Neuronal stem cell (in vitro differentiated cells): ENCODE data around the gene FBXO46.

ENCODE experiments used
- DNase-seq: peaks from one replicate; pipeline ENCODE4 v3.0.0-alpha.2; 2013; ENCODE audit warnings: low spot score
- H2AFZ ChIP-seq: one replicate; pipeline ENCODE4 v1.6.1; 2013; ENCODE audit warnings: mild to moderate bottlenecking, low read length, inconsistent platforms
- H2AK5ac ChIP-seq: 2 replicates; pipeline ENCODE4 v1.6.1; 2013; ENCODE audit warnings: low read depth, mild to moderate bottlenecking, inconsistent platforms, low read length, moderate library complexity, mixed read lengths
- H2BK120ac ChIP-seq: 2 replicates; pipeline ENCODE4 v1.6.1; 2013; ENCODE audit warnings: low read depth, mild to moderate bottlenecking, inconsistent platforms, low read length, moderate library complexity, mixed read lengths
- H2BK12ac ChIP-seq: one replicate; pipeline ENCODE4 v1.6.1; 2013; ENCODE audit warnings: low read length, inconsistent platforms
- H2BK15ac ChIP-seq: 2 replicates; pipeline ENCODE4 v1.6.1; 2013; ENCODE audit warnings: mild to moderate bottlenecking, low read length, inconsistent platforms, mixed read lengths
- H2BK5ac ChIP-seq: one replicate; pipeline ENCODE4 v1.6.1; 2013; ENCODE audit warnings: inconsistent platforms, mild to moderate bottlenecking, low read length, moderate library complexity
- H3K14ac ChIP-seq: one replicate; pipeline ENCODE4 v1.6.1; 2013; ENCODE audit warnings: low read length, inconsistent platforms
- H3K18ac ChIP-seq: 2 replicates; pipeline ENCODE4 v1.6.1; 2013; ENCODE audit warnings: low read length, inconsistent platforms
- H3K23ac ChIP-seq: 2 replicates; pipeline ENCODE4 v1.6.1; 2013; ENCODE audit warnings: low read depth, mild to moderate bottlenecking, mixed read lengths, low read length, inconsistent platforms; ENCODE audit not compliant: poor library complexity
- H3K27ac ChIP-seq: replicated peaks from 3 replicates; pipeline ENCODE4 v1.5.1; 2013; ENCODE audit warnings: low read length, inconsistent platforms
- H3K27me3 ChIP-seq, 3 experiments: 2 replicates each; pipeline ENCODE4 v1.6.1; 2013; ENCODE audit warnings: low read length in 3 of 3, mild to moderate bottlenecking in 2 of 3, inconsistent platforms in 1 of 3, low read depth in 1 of 3, mixed read lengths in 1 of 3, moderate library complexity in 1 of 3; ENCODE audit not compliant: control insufficient read depth in 3 of 3, insufficient read depth in 3 of 3
- H3K36me3 ChIP-seq, 2 donors: replicated peaks in 1 of 2; 2 replicates each; pipeline ENCODE4 v1.6.1; 2013; ENCODE audit warnings: low read length in 2 of 2; ENCODE audit not compliant: control insufficient read depth in 2 of 2, insufficient read depth in 2 of 2
- H3K4ac ChIP-seq: 2 replicates; pipeline ENCODE4 v1.6.1; 2013; ENCODE audit warnings: inconsistent platforms, mild to moderate bottlenecking, low read length, moderate library complexity
- H3K4me1 ChIP-seq, 2 donors: 1 replicate in 1 of 2; 2 replicates in 1 of 2; pipeline ENCODE4 v1.6.1; 2013; ENCODE audit warnings: low read length in 2 of 2, low read depth in 1 of 2; ENCODE audit not compliant: control insufficient read depth in 2 of 2, insufficient read depth in 1 of 2
- H3K4me2 ChIP-seq: one replicate; pipeline ENCODE4 v1.6.1; 2013; ENCODE audit warnings: mild to moderate bottlenecking, low read length, inconsistent platforms; ENCODE audit not compliant: insufficient read depth, poor library complexity, severe bottlenecking
- H3K4me3 ChIP-seq, 2 donors: 2 replicates each; pipeline ENCODE4 v1.5.1; 2013; ENCODE audit warnings: low read length in 2 of 2, mild to moderate bottlenecking in 2 of 2, inconsistent platforms in 1 of 2, moderate library complexity in 1 of 2
- H3K79me1 ChIP-seq: one replicate; pipeline ENCODE4 v1.6.1; 2013; ENCODE audit warnings: low read depth, mild to moderate bottlenecking, inconsistent platforms, low read length, moderate library complexity
- H3K9ac ChIP-seq: one replicate; pipeline ENCODE4 v1.6.1; 2013; ENCODE audit warnings: mild to moderate bottlenecking, low read depth, low read length, inconsistent platforms; ENCODE audit not compliant: poor library complexity
- H3K9me3 ChIP-seq, 2 donors: replicated peaks in 1 of 2; 2 replicates each; pipeline versions ENCODE3 to v1.6.1; 2013; ENCODE audit warnings: low read length in 2 of 2, mild to moderate bottlenecking in 2 of 2, inconsistent platforms in 1 of 2, low read depth in 1 of 2, mixed read lengths in 1 of 2, moderate library complexity in 1 of 2; ENCODE audit not compliant: control insufficient read depth in 2 of 2, insufficient read depth in 1 of 2
- H4K8ac ChIP-seq: one replicate; pipeline ENCODE4 v1.6.1; 2013; ENCODE audit warnings: low read depth, mild to moderate bottlenecking, inconsistent platforms, low read length, moderate library complexity
- H4K91ac ChIP-seq: one replicate; pipeline ENCODE4 v1.6.1; 2013; ENCODE audit warnings: low read length, low read depth, mild to moderate bottlenecking, inconsistent platforms; ENCODE audit not compliant: poor library complexity
- WGBS, 2 donors: extraction: QIAGEN DNeasy Blood & Tissue Kit; methylation state at CpG; one replicate each; pipeline ENCODE4 v1.1.7; 2013; ENCODE audit warnings: missing lambda C conversion rate in 2 of 2, mixed read lengths in 1 of 2; ENCODE audit not compliant: insufficient read length in 2 of 2, insufficient replicate concordance in 1 of 2; ENCODE audit errors: extremely low coverage in 2 of 2; 5-methylcytosine and 5-hydroxymethylcytosine counted together

FBXO46 gene

GRCh38 chr19:45766296-45766868, 35.7 kb upstream of the FBXO46 start:
- Histone ChIP-seq H3K27me3 (no peaks in the 10 kb centered on the region), H3K4me1 (peaks cover 29 to 30% of the 10 kb centered on the region in 2 donors), H3K9ac (peak overlapping the region; percentile 90), H2BK12ac (peak overlapping the region; percentile 84), H4K8ac (peak overlapping the region; percentile 65), H3K4me2 (peak overlapping the region; percentile 97), H2BK5ac (no peak overlapping the region), H3K4me3 (peak overlapping the region; percentile 42 to 97), H2AFZ (no peak overlapping the region), H3K27ac (no peak overlapping the region), H3K4ac (peak overlapping the region; percentile 97), H3K14ac (peak overlapping the region; percentile 94), H3K9me3 (no peaks in the 10 kb centered on the region), H2BK15ac (peak overlapping the region; percentile 14), H3K79me1 (peaks cover 21% of the 10 kb centered on the region), H2BK120ac (no peak overlapping the region), H4K91ac (no peak overlapping the region), H3K36me3 (peaks cover 0 to 20% of the 10 kb centered on the region in 2 donors), H2AK5ac (peak overlapping the region; percentile 82), H3K23ac (peak overlapping the region; percentile 100), H3K18ac (peak overlapping the region; percentile 97)
- DNase-seq, result no peak
- WGBS, 2 donors, result no CpG with 5 or more reads among the region's 17 CpGs

GRCh38 chr19:45765702-45766295, 35.1 kb upstream of the FBXO46 start:
- Histone ChIP-seq H3K23ac (peak overlapping the region; percentile 100), H3K4me2 (no peak overlapping the region), H3K18ac (peak overlapping the region; percentile 52), H2BK5ac (peak overlapping the region; percentile 71), H3K27ac (no peak overlapping the region), H2AFZ (no peak overlapping the region), H2BK120ac (no peak overlapping the region), H2BK12ac (peak overlapping the region; percentile 41), H2BK15ac (peak overlapping the region; percentile 14), H3K14ac (peak overlapping the region; percentile 1), H4K91ac (peak overlapping the region; percentile 72), H3K36me3 (peaks cover 0 to 14% of the 10 kb centered on the region in 2 donors), H2AK5ac (peak overlapping the region; percentile 82), H3K9ac (peak overlapping the region; percentile 81), H4K8ac (no peak overlapping the region), H3K27me3 (no peaks in the 10 kb centered on the region), H3K9me3 (no peaks in the 10 kb centered on the region), H3K4me3 (no peak overlapping the region), H3K4ac (no peak overlapping the region), H3K79me1 (peaks cover 21% of the 10 kb centered on the region), H3K4me1 (peaks cover 24 to 30% of the 10 kb centered on the region in 2 donors)
- WGBS, 2 donors, result no CpG with 5 or more reads among the region's 23 CpGs
- DNase-seq, result no peak

GRCh38 chr19:45764945-45765701, 34.4 kb upstream of the FBXO46 start:
- H3K9me3 ChIP-seq, result no peaks in the 10 kb centered on the region
- H4K91ac ChIP-seq, result no peak overlapping the region
- H3K4ac ChIP-seq, result peak overlapping the region; percentile 37
- H3K4me2 ChIP-seq, result peak overlapping the region; percentile 25
- no peak overlapping the region for H2BK120ac ChIP-seq
- no peak overlapping the region for H3K27ac ChIP-seq
- H3K79me1 ChIP-seq, result peaks cover 21% of the 10 kb centered on the region
- DNase-seq, result no peak
- H3K4me3 ChIP-seq, result no peak overlapping the region
- peak overlapping the region; percentile 82 for H2AK5ac ChIP-seq
- peaks cover 24 to 28% of the 10 kb centered on the region in 2 donors for H3K4me1 ChIP-seq
- no peak overlapping the region for H2BK12ac ChIP-seq
- peak overlapping the region; percentile 37 for H2BK15ac ChIP-seq
- H3K14ac ChIP-seq, result peak overlapping the region; percentile 8
- no peaks in the 10 kb centered on the region for H3K27me3 ChIP-seq
- peak overlapping the region; percentile 73 for H3K23ac ChIP-seq
- H4K8ac ChIP-seq, result no peak overlapping the region
- no CpG with 5 or more reads among the region's 21 CpGs for WGBS, 2 donors
- peaks cover 0 to 11% of the 10 kb centered on the region in 2 donors for H3K36me3 ChIP-seq
- H2BK5ac ChIP-seq, result peak overlapping the region; percentile 71
- H3K18ac ChIP-seq, result peak overlapping the region; percentile 89
- no peak overlapping the region for H2AFZ ChIP-seq
- H3K9ac ChIP-seq, result peak overlapping the region; percentile 81

GRCh38 chr19:45764475-45764874, 33.8 kb upstream of the FBXO46 start:
- Histone ChIP-seq H2BK5ac (no peak overlapping the region), H3K27me3 (no peaks in the 10 kb centered on the region), H3K4me3 (no peak overlapping the region), H3K79me1 (peaks cover 21% of the 10 kb centered on the region), H2AK5ac (peak overlapping the region; percentile 91), H3K36me3 (peaks cover 0 to 11% of the 10 kb centered on the region in 2 donors), H2BK12ac (no peak overlapping the region), H3K14ac (no peak overlapping the region), H3K18ac (peak overlapping the region; percentile 91), H2BK15ac (peak overlapping the region; percentile 100), H3K9ac (no peak overlapping the region), H2AFZ (no peak overlapping the region), H4K91ac (no peak overlapping the region), H3K23ac (peak overlapping the region; percentile 25), H3K27ac (peak overlapping the region; percentile 47), H3K4ac (no peak overlapping the region), H4K8ac (no peak overlapping the region), H2BK120ac (no peak overlapping the region), H3K4me2 (no peak overlapping the region), H3K9me3 (no peaks in the 10 kb centered on the region), H3K4me1 (peaks cover 24 to 25% of the 10 kb centered on the region in 2 donors)
- DNase-seq, result no peak
- WGBS, 2 donors, result no CpG with 5 or more reads among the region's 6 CpGs
